NCI-H526 (cell line): ENCODE data around the gene DRAXIN.
A peak's percentile ranks its signal among the peaks of the same experiment; 100 is the strongest.

ENCODE experiments used
- DNase-seq, 2 experiments: peaks; one replicate each; lab custom pipeline; 2025; lab: John Stamatoyannopoulos, UW

Gene DRAXIN

GRCh38 chr1:11685210-11685752 lies 6.2 kb upstream of the DRAXIN start:
- no peak for DNase-seq

GRCh38 chr1:11688506-11688905 lies 3.0 kb upstream of the DRAXIN start:
- DNase-seq, result no peak

DNA sequence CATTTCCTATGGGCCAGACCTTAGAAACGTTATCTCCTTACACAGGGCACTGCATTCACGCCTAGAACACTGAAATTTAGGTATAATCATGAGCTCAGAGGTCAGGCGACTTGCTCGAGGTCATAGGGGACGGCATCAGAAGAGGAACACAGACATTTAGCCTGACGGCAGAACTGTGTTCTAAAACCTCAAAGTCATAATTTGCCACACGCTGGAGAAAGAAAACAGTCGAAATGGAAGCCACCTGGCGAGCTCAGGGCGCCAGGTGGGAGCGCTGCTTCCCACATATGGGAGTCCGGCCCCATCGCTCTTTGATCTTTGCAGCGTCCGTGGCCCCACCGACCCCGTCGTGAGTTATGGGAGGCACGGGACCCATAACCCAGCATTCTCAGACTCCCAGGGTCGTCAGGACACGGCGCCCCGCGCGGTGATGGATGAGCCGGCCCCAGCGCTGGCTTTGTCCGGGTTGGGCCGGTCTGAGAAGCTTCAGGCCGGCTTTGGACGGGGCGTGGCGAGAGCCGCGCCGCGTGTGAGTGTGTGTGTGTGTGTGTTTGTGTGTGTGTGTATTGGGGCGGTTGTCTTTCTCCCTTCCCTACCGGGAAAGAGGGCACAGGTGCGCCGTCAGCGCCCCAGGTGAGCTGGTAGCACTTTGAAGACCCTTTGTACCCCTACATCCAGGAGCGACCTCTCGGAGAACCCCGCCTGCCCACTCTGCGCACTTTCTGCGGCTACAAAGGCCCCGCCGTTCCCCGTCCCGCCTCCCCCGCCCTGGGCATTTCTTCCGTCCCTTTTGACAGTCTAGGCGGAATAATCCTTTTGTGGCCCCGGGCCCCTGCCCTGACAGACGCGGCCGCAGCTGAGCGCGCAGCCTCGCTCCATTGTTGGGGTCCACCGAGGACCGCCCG lies 861 bp upstream of the DRAXIN start:
- DNase-seq, result peak in 1 of 2 experiments; percentile 80

- no peak for DNase-seq
Measured at GRCh38 chr1:11691928-11692711, 610 bp downstream of the DRAXIN start.

DNA sequence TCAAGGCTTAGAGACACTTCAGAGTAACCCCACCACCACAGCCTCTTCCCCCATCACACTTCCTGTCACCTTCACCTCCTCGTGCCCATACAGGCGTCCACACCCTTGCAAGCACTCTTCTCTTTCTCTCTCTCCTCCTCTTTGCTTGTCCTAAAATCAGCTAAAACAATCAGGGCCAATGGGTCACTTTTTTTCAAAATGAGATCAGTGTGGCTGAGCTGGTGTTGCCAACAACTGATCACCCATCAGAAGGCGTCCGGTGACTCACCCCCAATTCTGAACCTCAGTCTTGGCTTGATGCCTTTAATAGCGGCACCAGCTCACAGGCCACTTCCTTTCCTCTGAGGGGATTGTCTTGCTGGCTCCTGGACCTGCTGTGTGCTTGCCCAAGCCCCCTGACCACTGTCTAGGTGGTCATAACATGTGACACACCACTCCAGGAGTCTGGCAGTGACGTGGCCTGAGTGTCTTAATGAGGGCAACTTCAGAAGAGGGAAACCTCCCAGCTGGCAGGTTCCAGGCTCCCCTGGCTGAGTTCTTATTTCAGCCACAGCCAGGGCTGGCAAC lies 1.6 kb downstream of the DRAXIN start:
- DNase-seq, result no peak

GRCh38 chr1:11693917-11694316 lies 2.4 kb downstream of the DRAXIN start:
- DNase-seq, result no peak

DNA sequence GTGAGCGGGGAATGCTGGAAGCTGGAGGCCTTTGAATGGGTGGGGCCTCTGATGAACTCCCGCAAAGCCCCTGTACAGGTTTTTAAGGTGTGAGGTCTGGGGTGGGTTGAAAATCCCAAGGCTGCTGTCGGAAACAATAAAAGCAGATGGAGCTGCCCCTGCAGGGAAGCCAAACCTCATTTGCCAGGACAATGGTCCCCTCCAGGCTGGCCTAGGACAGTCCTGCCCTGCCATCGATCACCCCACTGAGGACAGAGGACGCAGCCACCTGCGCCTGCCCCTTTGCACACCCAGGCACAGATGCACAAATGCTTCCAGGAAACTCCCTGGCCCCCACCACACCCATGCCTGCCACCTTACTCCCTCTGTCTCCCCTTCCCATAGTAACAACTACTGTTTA lies 4.4 kb downstream of the DRAXIN start:
- DNase-seq, result no peak

DNA sequence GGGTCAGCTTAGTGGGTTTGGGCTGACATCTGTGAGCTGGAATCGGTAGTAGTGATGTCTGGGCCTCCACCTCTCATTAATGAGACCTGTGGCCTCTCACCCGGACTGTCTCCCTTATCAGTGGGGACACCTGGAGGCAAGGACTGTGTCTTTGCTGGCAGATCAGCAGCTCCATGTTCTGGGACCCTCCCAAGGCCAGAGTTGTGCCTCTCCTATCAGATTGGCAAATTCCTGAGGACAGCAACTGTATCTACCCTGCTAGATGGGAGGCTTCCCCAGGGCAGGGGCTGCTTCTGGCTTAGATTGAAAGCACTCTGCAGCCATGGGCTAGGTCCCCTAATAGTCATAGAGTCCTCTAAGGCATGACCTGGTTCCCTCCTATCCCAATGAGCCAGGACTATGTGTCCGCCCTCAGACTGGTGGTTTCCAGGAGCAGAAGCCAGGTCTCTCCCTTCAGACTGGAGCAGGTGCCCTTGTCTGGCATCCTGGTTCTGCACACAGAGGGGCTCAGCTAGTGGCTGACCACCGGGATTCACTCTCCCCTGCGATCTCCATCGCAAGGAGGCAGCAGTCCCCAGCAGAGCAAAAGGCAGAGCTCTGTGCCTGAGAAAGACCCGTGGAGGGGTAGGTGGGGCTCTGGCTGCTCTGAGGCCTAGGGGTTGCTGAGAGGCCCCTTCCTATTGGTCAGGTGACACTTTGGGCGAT lies 5.8 kb downstream of the DRAXIN start:
- DNase-seq, result no peak

DNA sequence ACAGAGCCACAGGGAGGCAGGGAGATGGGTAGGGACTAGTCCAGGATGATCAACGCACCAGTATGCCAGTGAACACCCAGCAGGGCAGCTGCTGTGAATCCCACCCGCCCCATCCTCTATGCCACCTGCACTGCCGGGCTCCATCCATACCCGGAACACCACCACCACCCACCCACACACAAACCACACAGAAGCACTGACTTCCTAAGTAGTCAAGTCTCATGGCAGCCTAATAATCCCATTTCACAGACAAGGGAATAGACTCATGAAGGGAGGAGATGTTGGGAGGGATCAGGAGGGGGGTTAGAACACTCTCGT lies 6.3 kb downstream of the DRAXIN start:
- no peak for DNase-seq

DNA sequence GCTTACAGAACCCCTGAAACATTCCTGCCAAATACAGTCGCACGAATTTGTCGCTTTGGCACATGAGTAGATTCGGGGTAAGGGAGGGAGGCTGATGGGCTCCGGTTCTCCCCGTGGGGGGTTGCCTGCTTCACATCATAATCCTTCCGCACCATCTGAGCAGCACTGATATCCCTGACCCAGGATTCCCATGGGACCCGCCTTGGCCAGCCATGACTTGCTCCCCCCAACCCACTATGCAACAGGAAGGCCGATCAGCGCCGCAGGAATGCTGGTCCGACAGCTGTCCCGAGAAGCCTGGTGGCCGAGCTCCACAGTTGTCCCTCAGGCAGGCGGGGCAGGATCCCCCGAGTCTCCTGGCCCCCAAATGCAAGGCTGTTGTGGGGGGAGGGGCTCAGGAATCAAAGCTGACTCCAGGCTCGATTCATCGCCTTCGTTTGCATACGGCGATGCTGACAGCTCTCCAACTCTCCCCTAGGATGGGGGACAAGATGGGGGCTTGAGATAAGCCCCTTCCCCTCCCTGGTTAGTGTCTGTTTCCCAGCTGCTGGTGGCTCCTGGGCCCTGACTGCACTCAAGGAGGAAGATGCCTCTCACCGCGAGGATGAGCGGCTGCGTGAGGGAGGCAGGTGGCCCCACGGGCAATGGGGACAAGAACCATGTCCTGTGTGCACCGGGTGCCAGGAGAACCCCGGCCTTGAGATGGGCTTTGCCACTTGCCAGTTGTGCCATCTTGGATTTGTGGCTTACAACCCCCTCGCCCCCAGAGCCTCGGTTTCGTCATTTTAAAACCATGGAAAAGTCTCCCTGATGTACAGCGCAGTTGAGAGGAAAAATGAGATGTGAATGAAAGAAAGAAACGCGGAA lies 9.3 kb downstream of the DRAXIN start:
- peak in 1 of 2 experiments; percentile 45 for DNase-seq

GRCh38 chr1:11701551-11701961 lies 10.0 kb downstream of the DRAXIN start:
- peak in 1 of 2 experiments; percentile 16 for DNase-seq

DNA sequence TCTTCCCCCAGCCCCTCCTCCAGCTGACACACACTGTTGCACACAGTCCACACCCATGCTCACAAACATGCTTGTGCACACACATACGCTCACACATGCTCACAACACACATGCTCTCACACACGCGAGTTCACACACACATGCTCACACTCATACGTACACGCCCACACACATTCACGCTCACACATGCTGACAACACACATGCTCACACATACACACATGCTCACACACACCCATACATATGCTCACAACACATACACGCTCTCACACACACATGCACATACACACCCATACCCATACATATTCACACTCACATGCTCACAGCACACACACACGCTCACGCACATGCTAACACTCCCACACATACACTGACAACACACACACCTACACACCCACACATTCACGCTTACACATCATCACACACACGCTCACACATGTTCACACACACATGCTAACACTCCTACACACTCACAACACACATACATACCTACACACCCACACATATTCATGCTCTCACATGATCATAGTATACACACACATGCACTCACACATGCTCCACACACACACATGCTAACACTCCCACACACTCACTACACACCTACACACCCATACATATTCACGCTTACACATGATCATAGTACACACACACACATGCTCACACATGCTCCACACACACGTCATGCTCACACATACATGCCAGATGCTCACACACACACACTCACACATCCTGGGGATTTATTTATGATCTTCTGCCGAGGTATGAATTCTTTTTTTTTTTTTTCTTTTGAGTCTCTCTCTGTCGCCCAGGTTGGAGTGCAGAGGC lies 10.7 kb downstream of the DRAXIN start:
- no peak for DNase-seq

DNA sequence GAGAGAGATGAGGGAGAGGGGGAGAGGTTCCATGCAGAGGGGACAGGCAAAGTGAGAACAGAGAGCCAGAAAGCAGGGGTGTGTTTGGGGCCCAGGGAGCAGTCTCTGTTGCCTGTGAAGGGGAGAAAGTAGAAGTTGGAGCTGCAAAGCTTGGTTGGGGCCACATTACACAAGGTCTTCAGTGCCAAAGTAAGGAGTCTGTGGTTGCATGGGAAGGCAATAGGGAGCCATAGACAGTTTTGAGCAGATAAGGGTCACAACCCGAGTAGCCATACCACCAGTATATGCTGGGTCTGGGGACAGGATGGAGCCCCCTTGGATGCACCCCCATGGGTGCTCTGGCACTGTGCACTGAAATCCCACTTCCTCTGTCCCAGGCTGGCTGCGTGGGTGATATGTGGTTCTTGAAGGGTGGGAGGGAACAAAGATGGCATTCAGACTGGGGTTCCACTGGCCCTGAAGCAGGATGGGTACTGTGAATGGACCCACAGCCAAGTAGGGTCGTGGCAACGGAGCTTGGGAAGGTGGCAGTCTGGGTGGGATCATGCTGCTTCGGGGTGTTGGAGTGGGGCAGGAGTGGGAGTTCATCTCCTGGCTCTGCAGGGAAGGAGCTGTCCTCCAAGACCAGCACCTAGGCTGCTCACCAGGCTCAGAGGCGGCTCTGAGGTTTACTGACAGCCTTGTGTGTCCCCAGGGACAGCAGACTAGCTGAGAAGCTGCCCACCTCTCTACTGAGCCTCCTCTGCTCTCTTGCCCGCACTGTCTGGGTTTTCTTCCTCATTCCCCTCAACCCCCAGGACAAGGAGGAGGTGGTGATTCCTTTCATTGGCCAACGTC lies 12.1 kb downstream of the DRAXIN start:
- DNase-seq, result no peak

DNA sequence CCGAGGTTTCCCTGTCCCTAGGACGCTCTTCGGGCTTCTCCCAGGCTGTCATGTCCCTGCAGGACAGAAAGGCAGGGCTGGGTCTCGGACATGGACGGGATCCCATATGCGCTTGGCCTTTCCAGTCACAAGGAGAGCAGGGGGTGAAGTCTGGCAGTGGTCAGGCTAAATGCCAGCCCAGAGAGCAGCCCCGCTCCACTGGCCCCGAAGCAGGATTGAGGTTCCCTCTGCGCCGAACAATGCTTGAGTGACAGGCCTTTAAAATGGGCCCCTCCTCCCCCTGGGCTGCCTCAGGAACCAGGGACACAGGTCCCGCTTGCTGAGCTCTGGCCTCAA lies 12.7 kb downstream of the DRAXIN start:
- no peak for DNase-seq

DNA sequence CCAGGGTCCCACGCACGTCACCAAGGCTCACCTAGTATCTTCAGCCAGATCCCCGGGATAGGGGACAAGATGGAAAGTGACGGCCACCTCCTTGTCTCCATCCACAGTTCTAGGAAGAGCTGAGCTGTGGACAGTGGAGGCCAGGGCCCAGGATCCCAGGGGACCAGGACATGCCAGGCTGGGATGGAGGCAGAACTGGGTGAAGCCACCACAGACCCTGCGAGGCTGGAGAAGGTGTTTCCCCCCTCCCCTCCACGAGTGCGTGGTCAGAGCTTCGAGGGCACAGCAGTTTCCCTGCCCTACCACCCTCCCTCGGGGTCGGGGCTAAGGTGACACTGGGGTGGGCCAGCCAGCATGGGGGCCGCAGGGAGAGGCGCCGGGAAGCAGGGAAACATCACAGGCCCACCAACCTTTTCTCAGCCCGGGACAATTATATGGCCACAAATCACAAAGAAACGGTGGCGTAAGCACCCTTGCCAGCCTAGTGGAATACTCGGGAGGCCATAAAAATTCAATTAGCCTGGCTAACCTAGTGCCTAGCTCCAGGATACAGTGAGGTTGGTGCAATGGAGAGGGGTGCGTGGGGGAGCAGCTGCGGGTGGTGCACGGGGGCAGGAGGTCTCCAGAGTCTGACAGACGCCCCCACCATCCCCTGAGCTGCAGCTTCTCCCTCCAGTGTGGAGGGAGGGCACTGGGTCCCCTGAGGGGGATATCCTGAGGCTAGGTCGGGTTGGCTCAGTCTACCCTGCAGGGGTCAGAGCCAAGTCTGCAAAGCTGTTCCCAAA lies 13.4 kb downstream of the DRAXIN start:
- no peak for DNase-seq

- DNase-seq, result no peak
Measured at GRCh38 chr1:11705596-11705995, 14.1 kb downstream of the DRAXIN start.

DNA sequence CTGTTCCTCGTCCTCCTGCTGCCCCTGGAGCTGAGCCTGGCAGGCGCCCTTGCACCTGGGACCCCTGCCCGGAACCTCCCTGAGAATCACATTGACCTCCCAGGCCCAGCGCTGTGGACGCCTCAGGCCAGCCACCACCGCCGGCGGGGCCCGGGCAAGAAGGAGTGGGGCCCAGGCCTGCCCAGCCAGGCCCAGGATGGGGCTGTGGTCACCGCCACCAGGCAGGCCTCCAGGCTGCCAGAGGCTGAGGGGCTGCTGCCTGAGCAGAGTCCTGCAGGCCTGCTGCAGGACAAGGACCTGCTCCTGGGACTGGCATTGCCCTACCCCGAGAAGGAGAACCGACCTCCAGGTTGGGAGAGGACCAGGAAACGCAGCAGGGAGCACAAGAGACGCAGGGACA lies 14.8 kb downstream of the DRAXIN start:
- DNase-seq, result no peak

DNA sequence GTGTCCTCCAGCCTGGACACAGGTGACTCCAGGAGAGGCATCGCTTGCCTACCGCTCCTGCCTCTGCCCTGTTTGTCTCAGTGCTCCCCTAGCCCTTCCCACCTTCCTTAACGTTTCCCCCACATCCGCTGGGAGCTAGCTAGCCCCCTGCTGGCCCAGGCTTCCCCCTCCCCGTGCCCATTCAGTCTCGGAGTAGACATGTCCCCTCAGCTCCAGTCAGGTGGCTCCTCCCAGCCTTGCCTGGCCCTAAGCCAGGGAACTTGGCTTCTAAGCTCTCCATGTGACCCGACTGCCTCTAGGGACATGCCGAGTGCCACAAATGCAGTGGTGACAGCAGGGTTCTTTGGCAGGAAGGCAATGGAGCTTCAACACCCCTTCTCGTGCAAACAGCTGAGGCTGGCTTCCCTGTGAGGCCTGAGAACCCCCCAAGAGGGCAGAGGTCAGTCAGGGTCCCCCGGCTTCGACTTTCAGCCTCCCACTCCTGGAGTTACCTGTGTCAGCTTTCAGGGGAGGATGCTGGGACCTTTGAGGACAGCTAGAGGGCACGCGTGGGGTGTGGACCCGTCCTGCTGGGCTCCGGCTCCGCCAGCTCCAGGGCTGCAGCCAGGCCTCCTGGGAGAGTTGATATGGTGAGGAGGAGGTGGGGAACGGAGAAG lies 16.2 kb downstream of the DRAXIN start:
- peak in 1 of 2 experiments; percentile 13 for DNase-seq
